Keratinocyte (primary cell): ENCODE data around the gene CAPN5. TPM values are rescaled to one million over a fixed set of nuclear protein-coding genes. Genes with fewer than 3 reads are reported as not detected.

Source experiments
- DNase-seq: peaks from one replicate; pipeline ENCODE4 v3.0.0-alpha.2; 2011; ENCODE audit warnings: low read depth, missing footprints, low spot score
- FAIRE-seq: peaks from 2 replicates; lab custom pipeline; 2011; peaks lifted over from hg19 to GRCh38; lab: Jason Lieb, UNC
- H2AFZ ChIP-seq: 2 replicates; pipeline ENCODE4 v1.6.0; 2012; ENCODE audit warnings: low read length, control low read depth, inconsistent platforms; ENCODE audit not compliant: control insufficient read depth
- H3K27ac ChIP-seq: 2 replicates; pipeline ENCODE4 v1.5.1; 2011; ENCODE audit warnings: low read length; ENCODE audit not compliant: control insufficient read depth, insufficient read depth
- H3K27me3 ChIP-seq: 3 replicates; pipeline ENCODE4 v1.6.0; 2011; ENCODE audit warnings: low read length; ENCODE audit not compliant: control insufficient read depth, insufficient read depth; ENCODE audit errors: extremely low read depth
- H3K36me3 ChIP-seq, 2 experiments: 2 replicates in 1 of 2; 3 replicates in 1 of 2; pipeline ENCODE4 v1.5.1; 2011; ENCODE audit warnings: low read length in 2 of 2, mild to moderate bottlenecking in 1 of 2; ENCODE audit not compliant: control insufficient read depth in 2 of 2, insufficient read depth in 2 of 2; ENCODE audit errors: extremely low read depth in 1 of 2
- H3K4me1 ChIP-seq: 3 replicates; pipeline ENCODE4 v1.5.1; 2011; ENCODE audit warnings: low read length; ENCODE audit not compliant: control insufficient read depth, insufficient read depth; ENCODE audit errors: extremely low read depth
- H3K4me2 ChIP-seq: 3 replicates; pipeline ENCODE4 v1.6.0; 2011; ENCODE audit warnings: low read depth, low read length; ENCODE audit not compliant: control insufficient read depth, insufficient read depth; ENCODE audit errors: extremely low read depth
- H3K4me3 ChIP-seq, 3 experiments: fragments of 200-600 bp in 1 of 3; sonication (generic) in 1 of 3; 2 replicates in 2 of 3; 3 replicates in 1 of 3; pipeline ENCODE4 v1.5.1; 2011 to 2016; ENCODE audit warnings: low read length in 3 of 3, mild to moderate bottlenecking in 3 of 3, control low read depth in 2 of 3, inconsistent platforms in 1 of 3, low read depth in 1 of 3, mixed read lengths in 1 of 3, mixed run types in 1 of 3, moderate library complexity in 1 of 3; ENCODE audit not compliant: control insufficient read depth in 2 of 3, insufficient read depth in 2 of 3; ENCODE audit errors: extremely low read depth in 1 of 3
- H3K79me2 ChIP-seq: 2 replicates; pipeline ENCODE4 v1.6.0; 2012; ENCODE audit warnings: low read length; ENCODE audit not compliant: control insufficient read depth, insufficient read depth
- H3K9ac ChIP-seq: 3 replicates; pipeline ENCODE4 v1.6.0; 2011; ENCODE audit warnings: low read length; ENCODE audit not compliant: control insufficient read depth, insufficient read depth; ENCODE audit errors: extremely low read depth
- H3K9me1 ChIP-seq: 3 replicates; pipeline ENCODE4 v1.6.0; 2011; ENCODE audit warnings: low read length; ENCODE audit not compliant: control insufficient read depth, insufficient read depth; ENCODE audit errors: extremely low read depth
- H3K9me3 ChIP-seq: 2 replicates; pipeline ENCODE4 v1.5.1; 2012; ENCODE audit warnings: low read depth, low read length; ENCODE audit not compliant: control insufficient read depth
- H4K20me1 ChIP-seq: 3 replicates; pipeline ENCODE4 v1.6.0; 2011; ENCODE audit warnings: low read length; ENCODE audit not compliant: control insufficient read depth, insufficient read depth; ENCODE audit errors: extremely low read depth
- CTCF ChIP-seq, 3 experiments: IDR thresholded peaks in 1 of 3; conservative IDR thresholded peaks in 1 of 3; optimal IDR thresholded peaks in 1 of 3; 2 replicates in 2 of 3; 3 replicates in 1 of 3; pipeline versions ENCODE3 to v1.5.1; 2011; ENCODE audit warnings: low read length in 3 of 3, mild to moderate bottlenecking in 3 of 3, moderate library complexity in 2 of 3, control low read depth in 1 of 3, inconsistent platforms in 1 of 3; ENCODE audit not compliant: insufficient read depth in 2 of 3; ENCODE audit errors: extremely low read depth in 1 of 3
- EZH2 ChIP-seq: IDR thresholded peaks from one replicate; pipeline ENCODE4 v1.6.1; 2012; ENCODE audit warnings: inconsistent platforms, mild to moderate bottlenecking, low read length, moderate library complexity
- dilution Hi-C: fragments of 300-500 bp; cut with MboI; formaldehyde crosslinking; loops from one replicate; pipeline ENCODE4 v1.7.0; 2020; ENCODE audit warnings: low sequenced_read_pairs; ENCODE audit not compliant: extremely low pct_ligation_motif_present
- polyA plus RNA-seq, 5 experiments: library from polyadenylated mRNA; depleted of rRNA in 3 of 5; stranded (reverse) in 3 of 5; stranded (forward) in 1 of 5; unstranded in 1 of 5; fragments of >200 nt; gene quantifications; 1 replicate in 1 of 5; 2 replicates in 3 of 5; 3 replicates in 1 of 5; pipeline versions ENCODE4 v1.2.1 to v1.2.3, GENCODE V29; 2011 to 2012; ENCODE audit warnings: missing spikeins in 2 of 5, low read depth in 1 of 5, low replicate concordance in 1 of 5

Gene CAPN5
- polyA plus RNA-seq, 1 donor (not counting 4 experiments of a cell fraction or from before 2014, with no cell fraction given), result 1.2 TPM

- Histone ChIP-seq H3K36me3 (no peaks in the 10 kb centered on the region), H4K20me1 (no peaks in the 10 kb centered on the region), H3K9me1 (no peaks in the 10 kb centered on the region), H3K4me1 (no peaks in the 10 kb centered on the region), H3K4me3 (no peak overlapping the region), H3K9me3 (no peaks in the 10 kb centered on the region), H3K9ac (no peak overlapping the region), H2AFZ (no peak overlapping the region), H3K27me3 (peaks cover 14% of the 10 kb centered on the region), H3K27ac (no peak overlapping the region), H3K79me2 (no peaks in the 10 kb centered on the region), H3K4me2 (no peak overlapping the region)
- no peak for TF ChIP-seq CTCF (optimal IDR thresholded peaks at IDR 0.05 in 1 of 3, IDR thresholded peaks at IDR 0.05 in 1 of 3, conservative IDR thresholded peaks at IDR 0.05 in 1 of 3; ENCODE audit: extremely low read depth in 1 of 3, insufficient read depth in 2 of 3, low read length in 3 of 3)
- DNase-seq (no peak), FAIRE-seq (no peak)
- dilution Hi-C loops, result no loop called here
These were observed 100.4 kb downstream of the CAPN5 start for GRCh38 chr11:77167111-77167626.

GRCh38 chr11:77167791-77168190 lies 101.0 kb downstream of the CAPN5 start:
- no peak for FAIRE-seq
- no peaks in the 10 kb centered on the region for H3K79me2 ChIP-seq
- dilution Hi-C loops, result no loop called here

More at GRCh38 chr11:77167791-77168190, 101.0 kb downstream of the CAPN5 start:
- Histone ChIP-seq H4K20me1 (no peaks in the 10 kb centered on the region), H3K27ac (no peak overlapping the region), H3K36me3 (no peaks in the 10 kb centered on the region), H3K9me1 (no peaks in the 10 kb centered on the region), H3K9me3 (no peaks in the 10 kb centered on the region), H3K4me1 (no peaks in the 10 kb centered on the region), H3K4me2 (no peak overlapping the region), H3K4me3 (no peak overlapping the region), H3K9ac (no peak overlapping the region), H3K27me3 (peaks cover 11% of the 10 kb centered on the region), H2AFZ (no peak overlapping the region)
- no peak for DNase-seq
- no peak for TF ChIP-seq EZH2
- TF ChIP-seq CTCF (optimal IDR thresholded peaks at IDR 0.05 in 1 of 3, IDR thresholded peaks at IDR 0.05 in 1 of 3, conservative IDR thresholded peaks at IDR 0.05 in 1 of 3; ENCODE audit: extremely low read depth in 1 of 3, insufficient read depth in 2 of 3, low read length in 3 of 3), result no peak
